ENCODE results near the gene WBP11.

DNA sequence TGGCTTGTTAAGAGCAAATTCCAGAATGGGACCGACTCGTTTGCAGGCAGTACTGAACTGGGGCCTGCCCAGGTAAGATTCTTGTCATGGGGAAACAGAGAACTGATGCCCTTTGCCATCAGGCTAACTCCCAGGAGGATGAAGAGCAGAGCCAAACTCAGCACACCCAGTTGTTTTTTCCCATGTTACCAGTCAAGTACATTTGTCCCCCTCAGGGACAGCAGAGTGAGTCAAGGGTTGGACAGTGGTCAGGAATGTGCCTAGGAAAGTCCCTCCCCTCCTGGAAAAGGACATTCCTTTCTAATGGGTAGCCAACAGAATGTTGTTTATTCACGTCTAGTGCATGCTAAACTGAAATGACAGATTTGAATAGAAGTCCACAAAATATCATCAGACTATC lies 38.5 kb upstream of the WBP11 start:
- TF ChIP-seq, protein P1, sequence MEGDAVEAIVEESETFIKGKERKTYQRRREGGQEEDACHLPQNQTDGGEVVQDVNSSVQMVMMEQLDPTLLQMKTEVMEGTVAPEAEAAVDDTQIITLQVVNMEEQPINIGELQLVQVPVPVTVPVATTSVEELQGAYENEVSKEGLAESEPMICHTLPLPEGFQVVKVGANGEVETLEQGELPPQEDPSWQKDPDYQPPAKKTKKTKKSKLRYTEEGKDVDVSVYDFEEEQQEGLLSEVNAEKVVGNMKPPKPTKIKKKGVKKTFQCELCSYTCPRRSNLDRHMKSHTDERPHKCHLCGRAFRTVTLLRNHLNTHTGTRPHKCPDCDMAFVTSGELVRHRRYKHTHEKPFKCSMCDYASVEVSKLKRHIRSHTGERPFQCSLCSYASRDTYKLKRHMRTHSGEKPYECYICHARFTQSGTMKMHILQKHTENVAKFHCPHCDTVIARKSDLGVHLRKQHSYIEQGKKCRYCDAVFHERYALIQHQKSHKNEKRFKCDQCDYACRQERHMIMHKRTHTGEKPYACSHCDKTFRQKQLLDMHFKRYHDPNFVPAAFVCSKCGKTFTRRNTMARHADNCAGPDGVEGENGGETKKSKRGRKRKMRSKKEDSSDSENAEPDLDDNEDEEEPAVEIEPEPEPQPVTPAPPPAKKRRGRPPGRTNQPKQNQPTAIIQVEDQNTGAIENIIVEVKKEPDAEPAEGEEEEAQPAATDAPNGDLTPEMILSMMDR (IDR thresholded peaks at IDR 0.05; ENCODE audit: insufficient read depth, low read depth, low read length): no peak
- TF ChIP-seq EZH2 (IDR thresholded peaks at IDR 0.05; ENCODE audit: insufficient read depth, low read length): no peak

Measured in astrocyte (in vitro differentiated cells and primary cell).